CD4-positive, alpha-beta memory T cell (primary cell): ENCODE results near the gene ERO1A. TPM values are rescaled to one million over a fixed set of nuclear protein-coding genes. Genes with fewer than 3 reads are reported as not detected.
A peak's percentile ranks its signal among the peaks of the same experiment; 100 is the strongest.

Source experiments
- CTCF ChIA-PET: fragments of 350-600 bp; sonication (Branson Sonifier 250); formaldehyde crosslinking; loops from one replicate; lab custom pipeline; 2021; ENCODE audit warnings: inconsistent platforms; ENCODE audit not compliant: partially characterized antibody; lab: Charles Lee
- POLR2A ChIA-PET: fragments of 350-600 bp; sonication (Branson Sonifier 250); formaldehyde crosslinking; loops from one replicate; lab custom pipeline; 2021; ENCODE audit not compliant: partially characterized antibody; lab: Charles Lee
- DNase-seq, 5 donors: peaks; one replicate each; pipeline versions ENCODE4 v3.0.0 to v3.0.0-alpha.2; 2020 to 2022; ENCODE audit warnings: mixed read lengths in 1 of 5
- H3K27ac ChIP-seq: one replicate; pipeline ENCODE4 v1.7.0; 2013; ENCODE audit warnings: low read depth, low read length
- H3K27me3 ChIP-seq: 2 replicates; pipeline ENCODE4 v1.7.0; 2013; ENCODE audit warnings: mild to moderate bottlenecking, low read length, moderate library complexity; ENCODE audit not compliant: insufficient read depth
- H3K36me3 ChIP-seq: 2 replicates; pipeline ENCODE4 v1.7.0; 2013; ENCODE audit warnings: mild to moderate bottlenecking, low read length, moderate library complexity; ENCODE audit not compliant: insufficient read depth
- H3K4me1 ChIP-seq: 2 replicates; pipeline ENCODE4 v1.7.0; 2013; ENCODE audit warnings: mild to moderate bottlenecking, low read length, moderate library complexity; ENCODE audit not compliant: insufficient read depth
- H3K4me3 ChIP-seq, 2 donors: one replicate each; pipeline ENCODE4 v1.7.0; 2013; ENCODE audit warnings: low read length in 2 of 2, mild to moderate bottlenecking in 1 of 2
- H3K9me3 ChIP-seq, 2 donors: one replicate each; pipeline ENCODE4 v1.7.0; 2013; ENCODE audit warnings: low read length in 2 of 2, control low read depth in 1 of 2; ENCODE audit not compliant: control insufficient read depth in 1 of 2
- H3K27ac Mint-ChIP-seq, 7 donors: one replicate each; pipeline ENCODE4 v1.8.0; 2020 to 2021; ENCODE audit warnings: mixed read lengths in 7 of 7, mild to moderate bottlenecking in 6 of 7, inconsistent platforms in 3 of 7, moderate library complexity in 3 of 7
- H3K27me3 Mint-ChIP-seq, 2 donors: one replicate each; pipeline ENCODE4 v1.8.0; 2020 to 2021; ENCODE audit warnings: mixed read lengths in 2 of 2
- H3K36me3 Mint-ChIP-seq, 2 donors: one replicate each; pipeline ENCODE4 v1.8.0; 2020 to 2021; ENCODE audit warnings: mixed read lengths in 2 of 2, inconsistent platforms in 1 of 2, mild to moderate bottlenecking in 1 of 2
- H3K4me1 Mint-ChIP-seq, 4 donors: one replicate each; pipeline ENCODE4 v1.8.0; 2020 to 2021; ENCODE audit warnings: mixed read lengths in 4 of 4, mild to moderate bottlenecking in 1 of 4
- H3K4me3 Mint-ChIP-seq, 8 donors: one replicate each; pipeline ENCODE4 v1.8.0; 2020 to 2021; ENCODE audit warnings: mixed read lengths in 8 of 8, mild to moderate bottlenecking in 7 of 8, moderate library complexity in 6 of 8, inconsistent platforms in 3 of 8
- H3K9me3 Mint-ChIP-seq, 8 donors: one replicate each; pipeline ENCODE4 v1.8.0; 2020 to 2021; ENCODE audit warnings: mixed read lengths in 8 of 8, mild to moderate bottlenecking in 5 of 8, inconsistent platforms in 3 of 8, moderate library complexity in 1 of 8
- intact Hi-C: fragments of 100-400 bp; cut with micrococcal nuclease; formaldehyde crosslinking; loops from one replicate; pipeline ENCODE4 v1.15.1; 2023
- polyA plus RNA-seq, 2 donors: library from polyadenylated mRNA; unstranded; fragments of 300-500 nt; fragmentation: Illumina TruSeq; gene quantifications; one replicate each; pipeline ENCODE4 v1.2.3, GENCODE V29; 2021
- total RNA-seq, 2 experiments: library from RNA; stranded (reverse); gene quantifications; one replicate each; pipeline ENCODE4 v1.2.3, GENCODE V29; 2021

The ERO1A gene
- total and polyA plus RNA-seq, 4 experiments from 2014 or later, result 65.5 to 98.3 (median 84.5) TPM

DNA sequence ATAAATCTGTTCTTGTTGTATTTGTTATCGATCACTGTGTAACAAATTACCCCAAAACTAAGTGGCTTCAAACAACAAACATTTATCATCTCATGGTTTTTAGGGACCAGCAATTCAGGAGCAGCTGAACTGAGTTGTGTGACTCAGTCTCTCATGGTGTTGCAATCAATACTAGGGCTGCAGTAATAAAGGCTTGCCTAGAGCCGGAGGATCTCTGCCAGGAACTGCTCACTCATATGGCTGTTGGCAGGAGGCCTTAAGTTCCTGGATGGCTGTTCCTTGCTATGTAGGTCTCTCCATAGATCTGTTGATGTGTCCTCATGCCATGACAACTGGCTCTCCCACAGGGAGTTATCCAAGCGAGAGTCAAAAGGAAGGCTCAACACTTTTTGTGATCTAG lies 7.9 kb upstream of the ERO1A start:
- H3K9me3 ChIP-seq, result no peaks in the 10 kb centered on the region
- H3K27ac ChIP-seq, result no peak overlapping the region
- no peak overlapping the region for H3K4me3 ChIP-seq
- Mint-ChIP-seq H3K9me3 (peaks cover 0 to 1% (median 0%) of the 10 kb centered on the region in 8 donors), H3K27ac (no peak overlapping the region), H3K4me3 (no peak overlapping the region), H3K36me3 (peaks cover 0 to 14% of the 10 kb centered on the region in 2 donors), H3K4me1 (peaks cover 13 to 29% (median 18%) of the 10 kb centered on the region in 4 donors), H3K27me3 (no peaks in the 10 kb centered on the region)
- H3K27me3 ChIP-seq, result no peaks in the 10 kb centered on the region
- H3K36me3 ChIP-seq, result peaks cover under 1% of the 10 kb centered on the region
- H3K4me1 ChIP-seq, result peaks cover 20% of the 10 kb centered on the region
- DNase-seq, result no peak
- ChIA-PET CTCF (interaction anchor here (0.7 kb wide), 1 partner anchor 111 kb away, joined by 3 read pairs; no protein-coding TSS in a partner anchor), POLR2A (no interaction called here)
- intact Hi-C loops, result no loop called here

DNA sequence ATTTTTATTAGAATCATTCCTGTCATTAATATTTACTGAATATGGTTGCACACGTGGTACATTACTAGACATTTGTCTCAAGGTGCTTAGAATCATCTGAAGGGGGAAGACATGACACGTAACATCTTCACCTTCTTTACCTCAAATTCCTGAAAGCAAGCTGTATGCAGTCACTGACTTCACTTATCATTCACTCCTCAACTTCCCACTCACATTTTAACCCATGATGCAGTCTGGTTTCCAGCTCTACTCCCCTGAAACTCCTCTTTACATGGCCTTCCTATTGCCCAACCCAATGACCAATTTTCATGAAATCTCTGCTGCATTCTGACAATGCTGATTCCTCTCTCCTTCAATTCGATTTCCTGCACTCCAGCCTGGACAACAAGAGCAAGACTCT lies 5.9 kb upstream of the ERO1A start:
- no peaks in the 10 kb centered on the region for H3K36me3 Mint-ChIP-seq
- H3K4me1 Mint-ChIP-seq, result peaks cover 2 to 14% (median 5%) of the 10 kb centered on the region in 4 donors
- ChIA-PET CTCF (no interaction called here), POLR2A (no interaction called here)
- Histone ChIP-seq H3K27me3 (no peaks in the 10 kb centered on the region), H3K36me3 (no peaks in the 10 kb centered on the region), H3K27ac (no peak overlapping the region), H3K4me1 (peaks cover 3% of the 10 kb centered on the region), H3K4me3 (no peak overlapping the region), H3K9me3 (no peaks in the 10 kb centered on the region)
- intact Hi-C loops, result no loop called here
- H3K27ac Mint-ChIP-seq, result no peak overlapping the region
- H3K27me3 Mint-ChIP-seq, result no peaks in the 10 kb centered on the region
- DNase-seq, result no peak
- H3K9me3 Mint-ChIP-seq, result peaks cover 0 to 1% (median 0%) of the 10 kb centered on the region in 8 donors
- H3K4me3 Mint-ChIP-seq, result no peak overlapping the region

- Mint-ChIP-seq H3K9me3 (peaks cover 0 to 1% (median 0%) of the 10 kb centered on the region in 8 donors), H3K4me3 (no peak overlapping the region), H3K4me1 (peaks cover 3 to 10% (median 4%) of the 10 kb centered on the region in 4 donors), H3K36me3 (peaks cover 0 to 1% of the 10 kb centered on the region in 2 donors), H3K27me3 (no peaks in the 10 kb centered on the region), H3K27ac (no peak overlapping the region)
- H3K9me3 ChIP-seq, result no peaks in the 10 kb centered on the region
- POLR2A ChIA-PET, result no interaction called here
- intact Hi-C loops, result no loop called here
- CTCF ChIA-PET, result no interaction called here
- no peak for DNase-seq
- H3K4me1 ChIP-seq, result no peaks in the 10 kb centered on the region
- H3K4me3 ChIP-seq, result no peak overlapping the region
- no peaks in the 10 kb centered on the region for H3K27me3 ChIP-seq
- H3K27ac ChIP-seq, result no peak overlapping the region
- no peaks in the 10 kb centered on the region for H3K36me3 ChIP-seq
These were observed 5.4 kb upstream of the ERO1A start for GRCh38 chr14:52700701-52701172.

GRCh38 chr14:52694761-52695480 lies 437 bp downstream of the ERO1A start:
- H3K27me3 Mint-ChIP-seq, result no peaks in the 10 kb centered on the region
- Histone ChIP-seq H3K27ac (peak overlapping the region; percentile 81), H3K4me3 (peak overlapping the region; percentile 96 to 99), H3K27me3 (no peaks in the 10 kb centered on the region), H3K4me1 (peaks cover 46% of the 10 kb centered on the region), H3K36me3 (no peaks in the 10 kb centered on the region), H3K9me3 (no peaks in the 10 kb centered on the region)
- intact Hi-C loops, result loop anchor here (1.0 to 10.0 kb wide), 9 partner anchors 11 to 460 kb away; partner anchors contain the start of genes DDHD1, FERMT2, GPR137C and PSMC6
- POLR2A ChIA-PET, result interaction anchor here (0.6 to 3.3 kb wide), 18 partner anchors 10 to 458 kb away, joined by 3 to 29 read pairs (median 6); partner anchors contain the start of genes DDHD1, GNPNAT1, GPR137C and PSMC6
- CTCF ChIA-PET, result interaction anchor here (0.6 to 1.3 kb wide), 3 partner anchors 15 to 23 kb away, joined by 3 read pairs; no protein-coding TSS in a partner anchor
- H3K36me3 Mint-ChIP-seq, result peaks cover 4 to 9% of the 10 kb centered on the region in 2 donors
- H3K27ac Mint-ChIP-seq, result peak overlapping the region; percentile 88 to 99 (median 98)
- DNase-seq, result peak; percentile 66 to 83 (median 74)
- H3K4me1 Mint-ChIP-seq, result peaks cover 30 to 53% (median 45%) of the 10 kb centered on the region in 4 donors
- H3K9me3 Mint-ChIP-seq, result peaks cover 0 to 1% (median 0%) of the 10 kb centered on the region in 8 donors
- peak overlapping the region; percentile 98 to 100 (median 99) for H3K4me3 Mint-ChIP-seq

DNA sequence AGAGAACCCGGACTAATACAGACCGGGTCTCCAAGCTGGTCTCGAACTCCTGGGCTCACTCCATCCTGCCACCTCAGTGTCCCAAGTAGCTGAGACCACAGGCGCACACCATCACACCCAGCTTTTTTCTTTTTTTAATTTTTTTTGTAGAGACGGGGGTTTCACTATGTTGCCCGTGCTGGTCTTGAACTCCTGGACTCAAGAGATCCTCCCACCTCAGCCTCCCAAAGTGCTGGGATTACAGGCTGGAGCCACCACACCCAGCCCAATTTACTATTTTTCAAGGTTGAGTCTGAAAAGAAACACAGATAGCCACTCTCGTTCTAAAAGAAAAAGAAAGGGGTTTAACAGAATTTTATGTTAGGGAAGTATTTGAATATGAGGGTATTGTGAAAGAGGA lies 1.8 kb downstream of the ERO1A start:
- intact Hi-C loops, result loop anchor here (5.0 to 10.0 kb wide), 3 partner anchors 64 to 461 kb away; partner anchors contain the start of genes DDHD1 and FERMT2
- ChIA-PET CTCF (no interaction called here), POLR2A (interaction anchor here (0.7 to 3.0 kb wide), 3 partner anchors 14 to 142 kb away, joined by 3 to 17 read pairs (median 3); partner anchors contain the start of genes GPR137C, PSMC6 and TXNDC16)
- Mint-ChIP-seq H3K4me3 (peak overlapping the region; percentile 30 to 66 (median 58)), H3K27ac (peak overlapping the region in 5 of 7 donors; percentile 43 to 79 (median 68)), H3K9me3 (no peaks in the 10 kb centered on the region), H3K36me3 (peaks cover 6 to 9% of the 10 kb centered on the region in 2 donors), H3K4me1 (peaks cover 39 to 67% (median 54%) of the 10 kb centered on the region in 4 donors), H3K27me3 (no peaks in the 10 kb centered on the region)
- H3K36me3 ChIP-seq, result no peaks in the 10 kb centered on the region
- no peak overlapping the region for H3K27ac ChIP-seq
- H3K4me1 ChIP-seq, result peaks cover 59% of the 10 kb centered on the region
- no peaks in the 10 kb centered on the region for H3K27me3 ChIP-seq
- no peaks in the 10 kb centered on the region for H3K9me3 ChIP-seq
- H3K4me3 ChIP-seq, result no peak overlapping the region
- no peak for DNase-seq

GRCh38 chr14:52693036-52693435 lies 2.3 kb downstream of the ERO1A start:
- ChIA-PET CTCF (no interaction called here), POLR2A (interaction anchor here (0.9 to 1.9 kb wide), 3 partner anchors 14 to 49 kb away, joined by 3 to 13 read pairs (median 3); no protein-coding TSS in a partner anchor)
- H3K4me1 ChIP-seq, result peaks cover 64% of the 10 kb centered on the region
- no peak overlapping the region for H3K27ac ChIP-seq
- no peaks in the 10 kb centered on the region for H3K27me3 ChIP-seq
- H3K36me3 ChIP-seq, result no peaks in the 10 kb centered on the region
- Mint-ChIP-seq H3K27ac (peak overlapping the region in 5 of 7 donors; percentile 13 to 92 (median 64)), H3K4me1 (peaks cover 44 to 72% (median 59%) of the 10 kb centered on the region in 4 donors), H3K4me3 (peak overlapping the region in 6 of 8 donors; percentile 57 to 80 (median 68)), H3K36me3 (peaks cover 6 to 9% of the 10 kb centered on the region in 2 donors), H3K27me3 (no peaks in the 10 kb centered on the region), H3K9me3 (no peaks in the 10 kb centered on the region)
- no peak for DNase-seq
- H3K9me3 ChIP-seq, result no peaks in the 10 kb centered on the region
- H3K4me3 ChIP-seq, result no peak overlapping the region
- intact Hi-C loops, result loop anchor here (5.0 to 10.0 kb wide), 3 partner anchors 64 to 462 kb away; partner anchors contain the start of genes DDHD1 and FERMT2
